HEK293T (cell line): Measurements from ENCODE around the gene PDXDC1.
A peak's percentile ranks its signal among the peaks of the same experiment; 100 is the strongest.
"Not testable (repeated sequence)": the region's sequence is repeated elsewhere in the genome, so short reads cannot be mapped to it uniquely, and the experiment has no call there.

Experiments used
- CTCF ChIA-PET: fragments of 350-600 bp; formaldehyde crosslinking; extraction: SDS; loops from one replicate; lab custom pipeline; 2021; ENCODE audit warnings: antibody characterized with exemption, inconsistent platforms; lab: Yijun Ruan, JAX
- POLR2A ChIA-PET: fragments of 350-600 bp; formaldehyde crosslinking; extraction: SDS; loops from one replicate; lab custom pipeline; 2020; ENCODE audit warnings: antibody characterized with exemption, inconsistent platforms; lab: Yijun Ruan, JAX
- DNase-seq: peaks from one replicate; pipeline ENCODE4 v3.0.0; 2012; ENCODE audit warnings: mixed read lengths; ENCODE audit errors: extremely low spot score
- PKNOX1 ChIP-seq: fragments of 450-650 bp; IDR thresholded peaks from 2 replicates; pipeline ENCODE4 v1.6.1; 2016

Gene PDXDC1

GRCh38 chr16:15012941-15013340 is 38.1 kb downstream of the PDXDC1 start:
- DNase-seq, POLR2A ChIA-PET, CTCF ChIA-PET: not testable (repeated sequence)

- DNase-seq, CTCF ChIA-PET, POLR2A ChIA-PET: not testable (repeated sequence)
Observed at GRCh38 chr16:15015671-15016070, 40.8 kb downstream of the PDXDC1 start.

- CTCF ChIA-PET, POLR2A ChIA-PET, DNase-seq: not testable (repeated sequence)
Observed at GRCh38 chr16:15016354-15016753, 41.5 kb downstream of the PDXDC1 start.

- CTCF ChIA-PET, POLR2A ChIA-PET, DNase-seq: not testable (repeated sequence)
Observed at GRCh38 chr16:15016951-15017580, 42.2 kb downstream of the PDXDC1 start.

GRCh38 chr16:15021429-15021828 is 46.6 kb downstream of the PDXDC1 start:
- CTCF ChIA-PET, POLR2A ChIA-PET, DNase-seq: not testable (repeated sequence)

- POLR2A ChIA-PET, result not testable (repeated sequence)
- peak; percentile 49 for DNase-seq
- CTCF ChIA-PET, result interaction anchor here (0.6 kb wide), 1 partner anchor 34 kb away, joined by 3 read pairs; no protein-coding TSS in a partner anchor
- peak; percentile 81 for TF ChIP-seq PKNOX1
Observed at GRCh38 chr16:15022194-15022593, 47.4 kb downstream of the PDXDC1 start.

- CTCF ChIA-PET, POLR2A ChIA-PET: not testable (repeated sequence)
Observed at GRCh38 chr16:15023381-15024077, 48.7 kb downstream of the PDXDC1 start.

GRCh38 chr16:15024858-15025199 is 50.0 kb downstream of the PDXDC1 start:
- POLR2A ChIA-PET, DNase-seq, CTCF ChIA-PET: not testable (repeated sequence)

More at GRCh38 chr16:15023381-15024077, 48.7 kb downstream of the PDXDC1 start:
- not testable (repeated sequence) for DNase-seq

- DNase-seq, POLR2A ChIA-PET, CTCF ChIA-PET: not testable (repeated sequence)
Observed at GRCh38 chr16:15025234-15025951, 50.6 kb downstream of the PDXDC1 start.

GRCh38 chr16:15027051-15027450 is 52.2 kb downstream of the PDXDC1 start:
- CTCF ChIA-PET, result not testable (repeated sequence)

GRCh38 chr16:15027503-15028344 is 52.9 kb downstream of the PDXDC1 start:
- CTCF ChIA-PET, result not testable (repeated sequence)

More at GRCh38 chr16:15027051-15027450, 52.2 kb downstream of the PDXDC1 start:
- POLR2A ChIA-PET, DNase-seq: not testable (repeated sequence)

GRCh38 chr16:15028345-15028715 is 53.5 kb downstream of the PDXDC1 start:
- POLR2A ChIA-PET, CTCF ChIA-PET, DNase-seq: not testable (repeated sequence)

More at GRCh38 chr16:15027503-15028344, 52.9 kb downstream of the PDXDC1 start:
- POLR2A ChIA-PET, DNase-seq: not testable (repeated sequence)

- POLR2A ChIA-PET, CTCF ChIA-PET, DNase-seq: not testable (repeated sequence)
Observed at GRCh38 chr16:15028801-15029698, 54.2 kb downstream of the PDXDC1 start.

- DNase-seq, CTCF ChIA-PET, POLR2A ChIA-PET: not testable (repeated sequence)
Observed at GRCh38 chr16:15029749-15030148, 54.9 kb downstream of the PDXDC1 start.
